A549 treated with DMSO at 1 μM for 4 hours (cell line): Measurements from ENCODE around the gene MGAT4B. TPM values are rescaled to one million over a fixed set of nuclear protein-coding genes. Genes with fewer than 3 reads are reported as not detected.

Experiments used
- total RNA-seq: library from RNA; stranded (reverse); fragments of 200-300 nt; extraction: Qiagen RNA extraction; gene quantifications from 5 replicates; pipeline ENCODE4 v1.2.3, GENCODE V29; 2022; ENCODE audit warnings: low read depth

The MGAT4B gene
- 229 to 281 TPM (median 250 TPM) in 5 replicates for total RNA-seq

GRCh38 chr5:179806250-179807048 is at the start of gene MGAT4B:
Gene MGAT4B (minus strand): TSS chr5:179806866. CDS start chr5:179806583, 283 bp downstream.

GRCh38 chr5:179820483-179821297 is 14.0 kb upstream of the MGAT4B start, which contains the start of gene SQSTM1:
Gene SQSTM1 (plus strand): TSS chr5:179820905. CDS start chr5:179820937, 32 bp downstream.

GRCh38 chr5:179793468-179794139 is 13.1 kb downstream of the MGAT4B start, which contains the start of gene LTC4S:
Gene LTC4S (plus strand): TSS chr5:179793986. CDS start chr5:179794081, 95 bp downstream.

Other genes with a start within 250 kb of the MGAT4B start
- gene HNRNPH1, start 183.2 kb downstream of the MGAT4B start, total RNA-seq = 496 to 567 TPM (median 529 TPM) in 5 replicates
- gene CBY3, start 125.8 kb downstream of the MGAT4B start, total RNA-seq = not detected in 5 replicates
- gene CANX, start 107.9 kb downstream of the MGAT4B start, total RNA-seq = 358 to 432 TPM (median 413 TPM) in 5 replicates
- gene MAML1, start 74.0 kb downstream of the MGAT4B start, total RNA-seq = 19.0 to 23.5 TPM (median 22.0 TPM) in 5 replicates
- gene LTC4S, start 12.9 kb downstream of the MGAT4B start, total RNA-seq = 0.26 to 0.34 TPM in 2 of 5 replicates, not detected in the others
- 1,364 to 2,085 TPM (median 1,478 TPM) in 5 replicates for gene SQSTM1, start 14.0 kb upstream of the MGAT4B start, total RNA-seq
- 11.5 to 22.9 TPM (median 20.2 TPM) in 5 replicates for gene MRNIP, start 52.0 kb upstream of the MGAT4B start, total RNA-seq
- 54.5 to 68.3 TPM (median 66.8 TPM) in 5 replicates for gene TBC1D9B, start 101.0 kb upstream of the MGAT4B start, total RNA-seq